GM12878 (cell line): ENCODE measurements around the gene BTBD9. TPM values are rescaled to one million over a fixed set of nuclear protein-coding genes. Genes with fewer than 3 reads are reported as not detected.

ENCODE experiments used
- BCL11A ChIP-seq: IDR thresholded peaks from 2 replicates; pipeline ENCODE4 v1.6.1; 2011; ENCODE audit warnings: low read depth, low read length
- BCLAF1 ChIP-seq: fragments of 450-650 bp; IDR thresholded peaks from 2 replicates; pipeline ENCODE4 v1.6.1; 2017; ENCODE audit warnings: antibody characterized with exemption, mild to moderate bottlenecking, moderate library complexity
- BRCA1 ChIP-seq: IDR thresholded peaks from 2 replicates; pipeline ENCODE4 v1.6.1; 2011; ENCODE audit warnings: low read depth, low read length, improper control_type of control experiment
- CHD1 ChIP-seq: IDR thresholded peaks from 2 replicates; pipeline ENCODE4 v1.6.1; 2012; ENCODE audit warnings: low read depth, low read length, improper control_type of control experiment
- CREB1 ChIP-seq: IDR thresholded peaks from 2 replicates; pipeline ENCODE4 v1.6.1; 2012; ENCODE audit warnings: low read depth, mild to moderate bottlenecking, inconsistent platforms
- CREM ChIP-seq: IDR thresholded peaks from 2 replicates; pipeline ENCODE4 v1.6.1; 2014; ENCODE audit warnings: antibody characterized with exemption, low read depth
- EGR1 ChIP-seq, 2 experiments: IDR thresholded peaks; 1 replicate in 1 of 2; 2 replicates in 1 of 2; pipeline ENCODE4 v1.6.1; 2011 to 2012; ENCODE audit warnings: low read depth in 2 of 2, low read length in 2 of 2, borderline replicate concordance in 1 of 2, mild to moderate bottlenecking in 1 of 2, moderate library complexity in 1 of 2
- HDAC2 ChIP-seq: fragments of 200-600 bp; sonication (generic); IDR thresholded peaks from 2 replicates; pipeline ENCODE4 v1.6.1; 2017
- HDAC6 ChIP-seq: fragments of 200-600 bp; sonication (generic); IDR thresholded peaks from one replicate; pipeline ENCODE4 v1.8.0; 2017; ENCODE audit warnings: antibody characterized with exemption; ENCODE audit not compliant: unreplicated experiment
- HSF1 ChIP-seq: fragments of 150-350 bp; IDR thresholded peaks from 2 replicates; pipeline ENCODE4 v1.6.1; 2014; ENCODE audit warnings: mild to moderate bottlenecking, low read depth, low read length
- JUND ChIP-seq: IDR thresholded peaks from 2 replicates; pipeline ENCODE4 v1.6.1; 2012; ENCODE audit warnings: low read depth, mild to moderate bottlenecking, low read length, improper control_type of control experiment, moderate library complexity
- MEF2B ChIP-seq: fragments of 450-650 bp; IDR thresholded peaks from 2 replicates; pipeline ENCODE4 v1.6.1; 2018; ENCODE audit warnings: mild to moderate bottlenecking, moderate library complexity; ENCODE audit not compliant: partially characterized antibody, poor library complexity, severe bottlenecking
- MTA3 ChIP-seq: IDR thresholded peaks from 2 replicates; pipeline ENCODE4 v1.6.1; 2012; ENCODE audit warnings: low read length, inconsistent platforms, borderline replicate concordance
- MYC ChIP-seq: IDR thresholded peaks from 2 replicates; pipeline ENCODE4 v1.6.1; 2011; ENCODE audit warnings: mild to moderate bottlenecking, low read length, moderate library complexity, inconsistent platforms; ENCODE audit not compliant: insufficient read depth, insufficient replicate concordance, insufficient read length, severe bottlenecking
- NFIC ChIP-seq: IDR thresholded peaks from 2 replicates; pipeline ENCODE4 v1.6.1; 2012; ENCODE audit warnings: low read depth, mild to moderate bottlenecking, inconsistent platforms, low read length, moderate library complexity
- NR2C2 ChIP-seq: IDR thresholded peaks from 2 replicates; pipeline ENCODE4 v1.6.1; 2011; ENCODE audit warnings: borderline replicate concordance, low read depth; ENCODE audit not compliant: control insufficient read depth, insufficient read length
- PAX5 ChIP-seq: IDR thresholded peaks from 2 replicates; pipeline ENCODE4 v1.6.1; 2011; ENCODE audit warnings: low read depth, low read length, borderline replicate concordance
- POLR2AphosphoS2 ChIP-seq: IDR thresholded peaks from 2 replicates; pipeline ENCODE4 v1.6.1; 2011; ENCODE audit warnings: low read depth, mild to moderate bottlenecking, low read length, improper control_type of control experiment, moderate library complexity
- RFX5 ChIP-seq: IDR thresholded peaks from 2 replicates; pipeline ENCODE4 v1.6.1; 2011; ENCODE audit warnings: low read depth, low read length, improper control_type of control experiment
- RUNX3 ChIP-seq: IDR thresholded peaks from 2 replicates; pipeline ENCODE4 v1.6.1; 2012; ENCODE audit warnings: low read length, inconsistent platforms
- SMC3 ChIP-seq: IDR thresholded peaks from 2 replicates; pipeline ENCODE4 v1.6.1; 2011; ENCODE audit warnings: low read length, improper control_type of control experiment, borderline replicate concordance
- SREBF2 ChIP-seq: IDR thresholded peaks from 2 replicates; pipeline ENCODE4 v1.6.1; 2012; ENCODE audit warnings: mild to moderate bottlenecking, low read length
- STAT3 ChIP-seq: IDR thresholded peaks from 2 replicates; pipeline ENCODE4 v1.6.1; 2011; ENCODE audit warnings: low read depth, low read length, improper control_type of control experiment
- TAF1 ChIP-seq: IDR thresholded peaks from 2 replicates; pipeline ENCODE4 v1.6.1; 2011; ENCODE audit warnings: mild to moderate bottlenecking, low read depth, low read length, borderline replicate concordance
- USF2 ChIP-seq: IDR thresholded peaks from 2 replicates; pipeline ENCODE4 v1.6.1; 2011; ENCODE audit warnings: low read depth, low read length, improper control_type of control experiment, borderline replicate concordance
- ZNF217 ChIP-seq: fragments of 450-650 bp; IDR thresholded peaks from 2 replicates; pipeline ENCODE4 v1.6.1; 2017; ENCODE audit warnings: antibody characterized with exemption, mild to moderate bottlenecking
- ZNF384 ChIP-seq: IDR thresholded peaks from 2 replicates; pipeline ENCODE4 v1.6.1; 2012; ENCODE audit warnings: low read depth, mild to moderate bottlenecking, low read length, improper control_type of control experiment, borderline replicate concordance
- polyA plus RNA-seq, 11 experiments: library from polyadenylated mRNA; depleted of rRNA in 4 of 11; unstranded in 6 of 11; stranded (reverse) in 5 of 11; fragments of >200 nt; fragmentation: Nextera tagmentation in 4 of 11; fragmentation: Illumina TruSeq in 1 of 11; extraction: Ambion mirVana in 4 of 11; extraction: Trizol in 1 of 11; gene quantifications; 1 replicate in 1 of 11; 2 replicates in 10 of 11; pipeline versions ENCODE4 v1.2.1 to v1.2.3, GENCODE V29; 2011 to 2016; ENCODE audit warnings: inconsistent platforms in 2 of 11, missing spikeins in 2 of 11, low read depth in 1 of 11
- total RNA-seq, 4 experiments: library from RNA; depleted of rRNA in 3 of 4; stranded (reverse); fragments of >200 nt in 3 of 4; fragmentation: Illumina TruSeq in 1 of 4; extraction: Trizol in 1 of 4; gene quantifications; 2 replicates each; pipeline versions ENCODE4 v1.2.1 to v1.2.3, GENCODE V29; 2013 to 2021

Gene BTBD9
- total and polyA plus RNA-seq, 10 of the 15 experiments (the other 5 are each of a cell fraction or from before 2014, with no cell fraction given): 0.22 to 8.6 (median 4.6) TPM

DNA sequence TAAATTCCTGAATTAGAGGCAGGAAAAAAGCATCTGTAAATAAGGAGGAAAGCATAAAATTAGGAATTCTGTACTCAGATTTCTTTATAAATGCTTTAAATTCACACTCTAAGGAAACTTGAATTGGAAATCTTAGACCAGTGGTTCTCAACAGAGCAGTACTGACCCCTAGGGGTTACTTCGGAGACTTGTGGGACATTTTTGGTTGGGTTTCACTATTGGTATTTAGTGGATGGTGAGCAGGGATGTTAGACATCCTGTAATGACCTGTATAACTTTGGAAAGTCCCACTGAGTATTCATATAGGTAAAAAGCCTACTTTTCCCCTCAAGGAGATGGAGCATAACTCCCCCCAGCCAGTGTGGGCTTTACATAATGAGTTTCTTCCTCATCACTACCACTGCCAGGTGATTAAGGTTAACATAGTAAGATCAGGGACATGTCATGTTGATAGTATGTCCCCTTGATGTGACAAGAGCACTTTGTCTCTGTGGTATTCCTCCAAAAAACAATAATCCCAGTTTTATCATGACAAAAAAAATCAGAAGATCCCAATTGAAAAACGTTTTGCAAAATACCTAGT, 32.2 kb upstream of the BTBD9 start (continued):
- TF ChIP-seq MYC: no peak
- no peak for TF ChIP-seq POLR2AphosphoS2
- TF ChIP-seq PAX5: no peak
- TF ChIP-seq ZNF384: no peak
- TF ChIP-seq ZNF217: no peak
- TF ChIP-seq TAF1: no peak
- no peak for TF ChIP-seq USF2
- TF ChIP-seq CREM: no peak
- TF ChIP-seq BCLAF1: no peak
- no peak for TF ChIP-seq NFIC
- no peak for TF ChIP-seq BRCA1
- no peak for TF ChIP-seq HDAC6
- TF ChIP-seq CREB1: peak; percentile 22; the same call in 1 of the 2 replicates
- no peak for TF ChIP-seq EGR1 (IDR thresholded peaks at IDR 0.05; ENCODE audit: borderline replicate concordance in 1 of 2, low read depth in 2 of 2, low read length in 2 of 2)
- no peak for TF ChIP-seq RFX5
- TF ChIP-seq STAT3: no peak
- peak; percentile 64 for TF ChIP-seq RUNX3
- TF ChIP-seq MEF2B: no peak
- no peak for TF ChIP-seq SREBF2
- no peak for TF ChIP-seq BCL11A
- no peak for TF ChIP-seq NR2C2
- TF ChIP-seq JUND: no peak
- no peak for TF ChIP-seq CHD1
- no peak for TF ChIP-seq HDAC2
- no peak for TF ChIP-seq MTA3
- TF ChIP-seq SMC3: peak; percentile 47; the same call in 1 of the 2 replicates
- TF ChIP-seq HSF1: no peak
